ENCODE results near the gene ST8SIA1. TPM values are rescaled to one million over a fixed set of nuclear protein-coding genes. Genes with fewer than 3 reads are reported as not detected.

The ST8SIA1 gene
- total RNA-seq, 1 experiment from 2014 or later: not detected

DNA sequence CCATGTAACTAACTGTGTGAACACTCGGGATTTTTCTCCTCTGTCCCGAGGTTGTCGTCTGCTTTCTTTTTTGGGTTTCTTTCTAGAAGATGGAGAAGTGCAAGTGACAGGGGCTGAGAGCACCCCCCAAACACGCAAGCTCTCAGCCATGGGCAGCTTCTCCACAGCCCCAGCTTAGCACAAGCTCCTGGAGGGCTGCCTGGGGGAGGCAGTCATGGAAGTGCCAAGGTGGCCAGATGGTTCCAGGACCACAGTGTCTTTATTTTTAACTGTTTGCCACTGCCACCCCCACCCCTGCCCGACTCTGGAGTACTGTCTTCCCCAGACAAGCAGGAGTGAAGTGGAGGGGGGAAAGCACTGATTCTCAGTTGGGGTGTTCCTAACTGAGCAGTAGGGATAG, 58.2 kb downstream of the ST8SIA1 start:
- Mint-ChIP-seq H3K27me3 (ENCODE audit: low read depth) (no peaks in the 10 kb centered on the region), H3K9me3 (peaks cover 4 to 5% of the 10 kb centered on the region in 2 experiments; a peak in 2 of 5 replicates), H3K36me3 (ENCODE audit: insufficient read depth in 1 of 3, low read depth in 3 of 3) (peaks cover 0 to 11% (median 0%) of the 10 kb centered on the region in 3 experiments; a peak in 3 of 7 replicates), H3K4me1 (no peaks in the 10 kb centered on the region), H3K4me3 (no peak overlapping the region), H3K27ac (no peak overlapping the region)
- Histone ChIP-seq H3K18ac (ENCODE audit: insufficient read length, low read depth, low read length) (peak overlapping the region; percentile 25), H2AK5ac (ENCODE audit: insufficient read length, low read length) (no peak overlapping the region), H2BK5ac (ENCODE audit: insufficient read length, low read length) (no peak overlapping the region), H2BK12ac (ENCODE audit: insufficient read length, low read depth, low read length) (no peak overlapping the region), H2BK120ac (ENCODE audit: low read depth, low read length, poor library complexity, severe bottlenecking) (no peak overlapping the region), H4K5ac (ENCODE audit: insufficient read length, low read depth, low read length) (no peak overlapping the region), H2AFZ (ENCODE audit: low read length) (no peak overlapping the region), H4K20me1 (ENCODE audit: control insufficient read depth, insufficient read depth, insufficient read length) (no peaks in the 10 kb centered on the region), H3K27ac (ENCODE audit: insufficient read length, low read depth, low read length) (no peak overlapping the region), H3K4ac (ENCODE audit: low read depth, low read length) (no peak overlapping the region), H3K23ac (ENCODE audit: insufficient read length, low read depth, low read length) (no peak overlapping the region), H3K79me2 (ENCODE audit: insufficient read depth, low read length) (no peaks in the 10 kb centered on the region), H3K79me1 (ENCODE audit: insufficient read depth, low read depth, low read length, poor library complexity, severe bottlenecking) (no peaks in the 10 kb centered on the region), H2BK15ac (ENCODE audit: low read depth, low read length) (no peak overlapping the region), H2BK20ac (ENCODE audit: low read depth, low read length, poor library complexity, severe bottlenecking) (no peak overlapping the region), H3K9me3 (ENCODE audit: control insufficient read depth, low read depth, low read length) (no peaks in the 10 kb centered on the region), H3T11ph (ENCODE audit: low read length) (no peak overlapping the region), H3K14ac (ENCODE audit: insufficient read depth, low read length) (0 out of 2 replicates have a peak overlapping the region, but pooled peaks have one; percentile 30), H3K27me3 (ENCODE audit: insufficient read depth, low read length) (no peaks in the 10 kb centered on the region), H3K9ac (ENCODE audit: extremely low read depth, insufficient read length, low read length) (no peak overlapping the region), H3K56ac (ENCODE audit: insufficient read length, low read depth, low read length) (no peak overlapping the region), H3K4me1 (ENCODE audit: insufficient read depth, low read length) (no peaks in the 10 kb centered on the region), H4K8ac (replicated peaks; ENCODE audit: insufficient read length, low read depth, low read length) (no peak overlapping the region), H3K4me2 (ENCODE audit: insufficient read depth, insufficient read length, low read length) (no peak overlapping the region), H4K91ac (ENCODE audit: insufficient read length, low read depth, low read length) (no peak overlapping the region), H3K23me2 (ENCODE audit: insufficient read length, low read depth, low read length, poor library complexity, severe bottlenecking) (no peaks in the 10 kb centered on the region)
- no peak for DNase-seq
- TF ChIP-seq, protein P1, sequence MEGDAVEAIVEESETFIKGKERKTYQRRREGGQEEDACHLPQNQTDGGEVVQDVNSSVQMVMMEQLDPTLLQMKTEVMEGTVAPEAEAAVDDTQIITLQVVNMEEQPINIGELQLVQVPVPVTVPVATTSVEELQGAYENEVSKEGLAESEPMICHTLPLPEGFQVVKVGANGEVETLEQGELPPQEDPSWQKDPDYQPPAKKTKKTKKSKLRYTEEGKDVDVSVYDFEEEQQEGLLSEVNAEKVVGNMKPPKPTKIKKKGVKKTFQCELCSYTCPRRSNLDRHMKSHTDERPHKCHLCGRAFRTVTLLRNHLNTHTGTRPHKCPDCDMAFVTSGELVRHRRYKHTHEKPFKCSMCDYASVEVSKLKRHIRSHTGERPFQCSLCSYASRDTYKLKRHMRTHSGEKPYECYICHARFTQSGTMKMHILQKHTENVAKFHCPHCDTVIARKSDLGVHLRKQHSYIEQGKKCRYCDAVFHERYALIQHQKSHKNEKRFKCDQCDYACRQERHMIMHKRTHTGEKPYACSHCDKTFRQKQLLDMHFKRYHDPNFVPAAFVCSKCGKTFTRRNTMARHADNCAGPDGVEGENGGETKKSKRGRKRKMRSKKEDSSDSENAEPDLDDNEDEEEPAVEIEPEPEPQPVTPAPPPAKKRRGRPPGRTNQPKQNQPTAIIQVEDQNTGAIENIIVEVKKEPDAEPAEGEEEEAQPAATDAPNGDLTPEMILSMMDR (conservative IDR thresholded peaks at IDR 0.05): no peak
- WGBS (ENCODE audit: extremely low coverage, insufficient read length, low lambda C conversion rate): no CpG with 5 or more reads among the region's 5 CpGs
